ENCODE measurements around the gene GMPR. TPM values are rescaled to one million over a fixed set of nuclear protein-coding genes. Genes with fewer than 3 reads are reported as not detected.

Gene GMPR
- total RNA-seq, 1 donor: 4.7 TPM

GRCh38 chr6:16273256-16273655 lies 34.9 kb downstream of the GMPR start:
- DNase-seq (ENCODE audit: low read depth): peak; percentile 44
- no peak for TF ChIP-seq CTCF (IDR thresholded peaks at IDR 0.05; ENCODE audit: insufficient read depth, low read depth, low read length)
- no peak overlapping the region for H3K4me3 ChIP-seq (ENCODE audit: low read depth, low read length)

- no peak for DNase-seq (ENCODE audit: low read depth)
- TF ChIP-seq CTCF (IDR thresholded peaks at IDR 0.05; ENCODE audit: insufficient read depth, low read depth, low read length): no peak
- no peak overlapping the region for H3K4me3 ChIP-seq (ENCODE audit: low read depth, low read length)
These were observed 36.1 kb downstream of the GMPR start for GRCh38 chr6:16274483-16274882.

GRCh38 chr6:16274885-16275589 lies 36.6 kb downstream of the GMPR start:
- no peak overlapping the region for H3K4me3 ChIP-seq (ENCODE audit: low read depth, low read length)
- DNase-seq (ENCODE audit: low read depth): no peak
- no peak for TF ChIP-seq CTCF (IDR thresholded peaks at IDR 0.05; ENCODE audit: insufficient read depth, low read depth, low read length)

GRCh38 chr6:16277101-16277981 lies 39.0 kb downstream of the GMPR start:
- DNase-seq (ENCODE audit: low read depth): peak; percentile 78
- no peak overlapping the region for H3K4me3 ChIP-seq (ENCODE audit: low read depth, low read length)

GRCh38 chr6:16278048-16278724 lies 39.8 kb downstream of the GMPR start:
- H3K4me3 ChIP-seq (ENCODE audit: low read depth, low read length): no peak overlapping the region
- no peak for TF ChIP-seq CTCF (IDR thresholded peaks at IDR 0.05; ENCODE audit: insufficient read depth, low read depth, low read length)
- no peak for DNase-seq (ENCODE audit: low read depth)

More at GRCh38 chr6:16277101-16277981, 39.0 kb downstream of the GMPR start:
- peak; percentile 49 for TF ChIP-seq CTCF (IDR thresholded peaks at IDR 0.05; ENCODE audit: insufficient read depth, low read depth, low read length)

GRCh38 chr6:16278750-16279149 lies 40.4 kb downstream of the GMPR start:
- TF ChIP-seq CTCF (IDR thresholded peaks at IDR 0.05; ENCODE audit: insufficient read depth, low read depth, low read length): no peak

More at GRCh38 chr6:16278750-16279149, 40.4 kb downstream of the GMPR start:
- no peak overlapping the region for H3K4me3 ChIP-seq (ENCODE audit: low read depth, low read length)
- no peak for DNase-seq (ENCODE audit: low read depth)
